Calu3 (cell line): ENCODE measurements around the gene TTC17. TPM values are rescaled to one million over a fixed set of nuclear protein-coding genes. Genes with fewer than 3 reads are reported as not detected.

Source experiments
- BruUV-seq: library from RNA; stranded (reverse); fragments of 400-500 nt; replicated peaks from 2 replicates; lab custom pipeline; 2021; lab: Mats Ljungman, UMichigan
- CTCF ChIA-PET: fragments of 300-600 bp; sonication (Branson Sonifier 250); formaldehyde crosslinking; loops from one replicate; lab custom pipeline; 2022; ENCODE audit warnings: antibody characterized with exemption; lab: Charles Lee
- DNase-seq: peaks from one replicate; pipeline ENCODE4 v3.0.0; 2022
- H3K27ac Mint-ChIP-seq: one replicate; pipeline ENCODE4 v1.8.0; 2022; ENCODE audit warnings: mixed read lengths; ENCODE audit not compliant: unreplicated experiment
- H3K27me3 Mint-ChIP-seq: one replicate; pipeline ENCODE4 v1.8.0; 2022; ENCODE audit warnings: mixed read lengths; ENCODE audit not compliant: unreplicated experiment
- H3K36me3 Mint-ChIP-seq: one replicate; pipeline ENCODE4 v1.8.0; 2022; ENCODE audit warnings: mild to moderate bottlenecking, moderate library complexity, mixed read lengths; ENCODE audit not compliant: insufficient read depth, unreplicated experiment
- H3K4me1 Mint-ChIP-seq: one replicate; pipeline ENCODE4 v1.8.0; 2022; ENCODE audit warnings: mild to moderate bottlenecking, low read depth, mixed read lengths; ENCODE audit not compliant: unreplicated experiment
- H3K4me3 Mint-ChIP-seq: one replicate; pipeline ENCODE4 v1.8.0; 2022; ENCODE audit warnings: mild to moderate bottlenecking, low read depth, moderate library complexity, mixed read lengths; ENCODE audit not compliant: unreplicated experiment
- H3K9me3 Mint-ChIP-seq: one replicate; pipeline ENCODE4 v1.8.0; 2022; ENCODE audit warnings: low read depth, mixed read lengths; ENCODE audit not compliant: unreplicated experiment
- CTCF ChIP-seq: fragments of 200-600 bp; IDR thresholded peaks from one replicate; pipeline ENCODE4 v1.8.0; 2022; ENCODE audit warnings: antibody characterized with exemption; ENCODE audit not compliant: unreplicated experiment
- intact Hi-C: fragments of 100-400 bp; cut with micrococcal nuclease; formaldehyde crosslinking; loops from one replicate; pipeline ENCODE4 v1.10.0; 2022; ENCODE audit not compliant: unreplicated experiment
- total RNA-seq: library from RNA; stranded (reverse); gene quantifications from 2 replicates; pipeline ENCODE4 v1.2.3, GENCODE V29; 2022

The TTC17 gene
- total RNA-seq, 1 experiment from 2014 or later: 77.7 TPM

- BruUV-seq: no TSS peak
- Mint-ChIP-seq H3K4me3 (no peak overlapping the region), H3K4me1 (no peaks in the 10 kb centered on the region), H3K27ac (no peak overlapping the region), H3K9me3 (no peaks in the 10 kb centered on the region), H3K36me3 (peaks cover 12% of the 10 kb centered on the region), H3K27me3 (peaks cover 32% of the 10 kb centered on the region)
- intact Hi-C loops: no loop called here
- no peak for DNase-seq
- TF ChIP-seq CTCF: no peak
- CTCF ChIA-PET: no interaction called here
Measured at GRCh38 chr11:43497144-43497543, 138.4 kb downstream of the TTC17 start.

DNA sequence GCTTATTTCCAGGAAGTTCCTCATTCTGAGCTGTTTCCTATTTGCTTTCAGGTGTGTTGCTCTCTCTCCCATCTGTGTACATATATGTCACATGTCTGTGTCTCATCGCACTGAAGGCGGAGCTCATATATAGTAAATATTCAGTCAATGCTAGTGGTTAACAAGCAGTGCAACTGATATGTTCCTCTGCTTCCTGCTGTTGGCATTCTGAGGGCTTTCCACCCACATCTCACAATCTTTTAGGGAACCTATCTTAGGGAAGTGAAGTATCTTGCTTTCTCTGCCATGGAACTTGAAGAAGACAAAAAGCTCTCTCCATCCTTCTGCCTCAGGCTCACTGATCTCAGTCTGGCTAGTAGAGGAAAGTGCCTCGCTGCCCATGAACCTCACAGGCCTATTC is 139.8 kb downstream of the TTC17 start:
- no peak for DNase-seq
- no TSS peak for BruUV-seq
- CTCF ChIA-PET: no interaction called here
- no peak for TF ChIP-seq CTCF
- no peak overlapping the region for H3K27ac Mint-ChIP-seq
- no peak overlapping the region for H3K4me3 Mint-ChIP-seq
- peaks cover 37% of the 10 kb centered on the region for H3K27me3 Mint-ChIP-seq
- intact Hi-C loops: no loop called here
- H3K4me1 Mint-ChIP-seq: no peaks in the 10 kb centered on the region
- H3K9me3 Mint-ChIP-seq: no peaks in the 10 kb centered on the region
- H3K36me3 Mint-ChIP-seq: peaks cover 12% of the 10 kb centered on the region

DNA sequence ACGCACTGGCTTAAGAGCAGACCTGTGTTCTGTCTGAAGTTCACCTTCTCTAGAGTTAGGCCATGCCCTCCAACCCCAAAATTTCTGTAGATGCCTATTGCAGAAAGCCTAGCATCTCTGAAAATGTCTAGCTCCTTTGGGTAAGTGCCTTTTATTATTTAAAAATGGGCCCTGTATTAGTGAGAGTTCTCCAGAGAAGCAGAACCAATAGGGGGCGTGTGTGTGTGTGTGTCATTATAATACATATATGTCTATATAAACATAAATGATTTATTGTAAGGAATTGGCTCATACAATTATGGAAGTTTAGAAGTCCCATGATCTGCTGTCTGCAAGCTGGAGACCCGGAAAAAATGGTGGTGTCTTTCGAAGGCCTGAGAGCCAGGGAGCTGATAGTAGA is 144.7 kb downstream of the TTC17 start:
- no TSS peak for BruUV-seq
- no peak for DNase-seq
- intact Hi-C loops: loop anchor here (5.0 to 10.0 kb wide), 2 partner anchors 201 to 534 kb away; no protein-coding TSS in a partner anchor
- no peak overlapping the region for H3K4me3 Mint-ChIP-seq
- no peak for TF ChIP-seq CTCF
- peaks cover 55% of the 10 kb centered on the region for H3K27me3 Mint-ChIP-seq
- no peak overlapping the region for H3K27ac Mint-ChIP-seq
- no peaks in the 10 kb centered on the region for H3K9me3 Mint-ChIP-seq
- CTCF ChIA-PET: interaction anchor here (1.2 to 1.7 kb wide), 2 partner anchors 177 to 348 kb away, joined by 3 to 12 read pairs; partner anchors contain the start of gene HSD17B12
- no peaks in the 10 kb centered on the region for H3K36me3 Mint-ChIP-seq
- no peaks in the 10 kb centered on the region for H3K4me1 Mint-ChIP-seq

- Mint-ChIP-seq H3K36me3 (no peaks in the 10 kb centered on the region), H3K9me3 (no peaks in the 10 kb centered on the region), H3K27me3 (peaks cover 52% of the 10 kb centered on the region), H3K4me3 (no peak overlapping the region), H3K4me1 (no peaks in the 10 kb centered on the region), H3K27ac (no peak overlapping the region)
- peak; percentile 32 for DNase-seq
- no peak for TF ChIP-seq CTCF
- intact Hi-C loops: loop anchor here (1.0 to 10.0 kb wide), 4 partner anchors 63 to 533 kb away; no protein-coding TSS in a partner anchor
- CTCF ChIA-PET: interaction anchor here (0.6 to 1.7 kb wide), 6 partner anchors 51 to 347 kb away, joined by 3 to 12 read pairs (median 3); partner anchors contain the start of gene HSD17B12
- BruUV-seq: no TSS peak
Measured at GRCh38 chr11:43504316-43504950, 145.7 kb downstream of the TTC17 start.
